SK-N-MC (cell line): ENCODE data around the gene COA7.
"Not testable (repeated sequence)": the region's sequence is repeated elsewhere in the genome, so short reads cannot be mapped to it uniquely, and the experiment has no call there.

ENCODE experiments used
- DNase-seq: peaks from one replicate; pipeline ENCODE4 v3.0.0-alpha.2; 2011; ENCODE audit warnings: low read depth, low spot score
- H3K27ac ChIP-seq: fragments of 200-600 bp; sonication (generic); 2 replicates; pipeline ENCODE4 v1.5.1; 2016; ENCODE audit warnings: mixed run types
- H3K36me3 ChIP-seq: fragments of 200-600 bp; sonication (generic); 2 replicates; pipeline ENCODE4 v1.6.1; 2017; ENCODE audit warnings: antibody characterized with exemption, low read length, mixed read lengths; ENCODE audit not compliant: insufficient read depth
- H3K4me3 ChIP-seq: fragments of 200-600 bp; sonication (generic); 2 replicates; pipeline ENCODE4 v1.5.1; 2016
- H3K9ac ChIP-seq: fragments of 200-600 bp; sonication (generic); 2 replicates; pipeline ENCODE4 v1.8.0; 2017; ENCODE audit warnings: mixed run types, mixed read lengths; ENCODE audit not compliant: insufficient read length
- H3K9me3 ChIP-seq: fragments of 200-600 bp; sonication (generic); 2 replicates; pipeline ENCODE4 v1.6.1; 2017; ENCODE audit warnings: low read depth, mild to moderate bottlenecking, antibody characterized with exemption, low read length, moderate library complexity, mixed read lengths
- EZH2 ChIP-seq: fragments of 200-600 bp; sonication (generic); IDR thresholded peaks from one replicate; pipeline ENCODE4 v1.6.1; 2017; ENCODE audit warnings: antibody characterized with exemption
- FOXP2 ChIP-seq: optimal IDR thresholded peaks from 2 replicates; pipeline ENCODE3; 2011; ENCODE audit warnings: mild to moderate bottlenecking, moderate library complexity; ENCODE audit not compliant: insufficient read depth; ENCODE audit errors: extremely low read length, control extremely low read depth
- POLR2AphosphoS5 ChIP-seq: IDR thresholded peaks from 2 replicates; pipeline ENCODE4 v1.6.1; 2012; ENCODE audit warnings: mild to moderate bottlenecking, low read depth, low read length, borderline replicate concordance

The COA7 gene

GRCh38 chr1:52707927-52708655 lies 9.9 kb upstream of the COA7 start:
- no peak overlapping the region for H3K4me3 ChIP-seq
- no peak for DNase-seq
- H3K9ac ChIP-seq, result no peak overlapping the region
- no peak for TF ChIP-seq POLR2AphosphoS5
- TF ChIP-seq EZH2, result no peak
- no peak for TF ChIP-seq FOXP2
- no peaks in the 10 kb centered on the region for H3K36me3 ChIP-seq
- no peaks in the 10 kb centered on the region for H3K9me3 ChIP-seq
- no peak overlapping the region for H3K27ac ChIP-seq

GRCh38 chr1:52706941-52707926 lies 9.1 kb upstream of the COA7 start:
- no peaks in the 10 kb centered on the region for H3K36me3 ChIP-seq
- no peak overlapping the region for H3K9ac ChIP-seq
- no peak for DNase-seq
- TF ChIP-seq POLR2AphosphoS5 (no peak), FOXP2 (no peak), EZH2 (no peak)
- H3K27ac ChIP-seq, result no peak overlapping the region
- no peaks in the 10 kb centered on the region for H3K9me3 ChIP-seq
- H3K4me3 ChIP-seq, result no peak overlapping the region

GRCh38 chr1:52706136-52706670 lies 8.1 kb upstream of the COA7 start:
- TF ChIP-seq POLR2AphosphoS5 (no peak), FOXP2 (no peak), EZH2 (no peak)
- DNase-seq, result no peak
- no peak overlapping the region for H3K9ac ChIP-seq

GRCh38 chr1:52702886-52703787 lies 5.0 kb upstream of the COA7 start:
- Histone ChIP-seq H3K9me3 (no peaks in the 10 kb centered on the region), H3K27ac (no peak overlapping the region), H3K4me3 (no peak overlapping the region), H3K36me3 (no peaks in the 10 kb centered on the region), H3K9ac (no peak overlapping the region)
- no peak for TF ChIP-seq FOXP2
- TF ChIP-seq POLR2AphosphoS5, result no peak
- TF ChIP-seq EZH2, result no peak
- no peak for DNase-seq

More at GRCh38 chr1:52706136-52706670, 8.1 kb upstream of the COA7 start:
- no peak overlapping the region for H3K4me3 ChIP-seq
- H3K27ac ChIP-seq, result no peak overlapping the region
- H3K36me3 ChIP-seq, result no peaks in the 10 kb centered on the region
- no peaks in the 10 kb centered on the region for H3K9me3 ChIP-seq

GRCh38 chr1:52695627-52696026 lies 2.5 kb downstream of the COA7 start:
- Histone ChIP-seq H3K27ac (no peak overlapping the region), H3K9ac (no peak overlapping the region), H3K36me3 (peaks cover 24% of the 10 kb centered on the region), H3K9me3 (no peaks in the 10 kb centered on the region), H3K4me3 (no peak overlapping the region)
- no peak for DNase-seq
- TF ChIP-seq EZH2 (no peak), POLR2AphosphoS5 (no peak), FOXP2 (no peak)

DNA sequence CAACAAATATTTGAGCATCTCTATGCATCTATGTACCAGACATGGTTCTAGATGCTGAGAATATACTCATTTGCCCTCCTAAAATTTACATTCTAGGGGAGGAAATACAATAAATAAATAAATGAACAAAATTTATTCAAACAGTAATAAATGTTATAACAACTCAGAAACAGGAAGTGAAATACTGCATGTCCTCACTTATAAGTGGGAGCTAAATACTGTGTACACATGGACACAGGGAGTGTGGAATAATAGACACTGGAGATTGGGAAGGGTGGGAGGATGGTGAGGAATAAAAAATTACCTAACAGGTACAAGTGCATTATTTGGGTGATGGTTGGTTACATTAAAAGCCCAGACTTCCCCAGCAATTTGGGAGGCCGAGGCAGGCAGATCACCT lies 4.3 kb downstream of the COA7 start:
- H3K36me3 ChIP-seq, result peaks cover 32% of the 10 kb centered on the region
- DNase-seq, result no peak
- H3K9ac ChIP-seq, result no peak overlapping the region
- TF ChIP-seq FOXP2, result no peak
- no peak for TF ChIP-seq EZH2
- no peak for TF ChIP-seq POLR2AphosphoS5
- no peaks in the 10 kb centered on the region for H3K9me3 ChIP-seq
- no peak overlapping the region for H3K27ac ChIP-seq
- H3K4me3 ChIP-seq, result no peak overlapping the region

DNA sequence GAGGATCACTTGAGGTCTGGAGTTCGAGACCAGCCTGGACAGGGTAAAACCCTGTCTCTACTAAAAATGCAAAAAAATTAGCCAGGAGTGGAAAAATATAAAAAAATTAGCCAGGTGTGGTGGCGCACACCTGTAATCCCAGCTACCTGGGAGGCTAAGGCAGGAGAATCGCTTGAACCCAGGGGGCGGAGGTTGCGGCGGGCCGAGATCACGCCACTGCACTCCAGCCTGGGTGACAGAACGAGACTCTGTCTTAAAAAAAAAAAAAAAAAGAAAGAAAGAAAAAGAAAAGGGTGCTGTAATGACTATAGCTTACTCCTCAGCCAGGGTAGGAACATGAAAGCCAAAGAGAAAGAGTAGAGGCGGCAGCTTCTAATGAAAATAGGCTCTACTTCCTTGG lies 4.8 kb downstream of the COA7 start:
- not testable (repeated sequence) for H3K27ac ChIP-seq, DNase-seq
- peaks cover 36% of the 10 kb centered on the region for H3K36me3 ChIP-seq

More for the DNA sequence above, 4.8 kb downstream of the COA7 start:
- not testable (repeated sequence) for H3K9ac ChIP-seq, H3K9me3 ChIP-seq, H3K4me3 ChIP-seq
